ENCODE measurements around the gene TECPR2.
A peak's percentile ranks its signal among the peaks of the same experiment; 100 is the strongest.
"Not testable (repeated sequence)": the region's sequence is repeated elsewhere in the genome, so short reads cannot be mapped to it uniquely, and the experiment has no call there.

Gene TECPR2

DNA sequence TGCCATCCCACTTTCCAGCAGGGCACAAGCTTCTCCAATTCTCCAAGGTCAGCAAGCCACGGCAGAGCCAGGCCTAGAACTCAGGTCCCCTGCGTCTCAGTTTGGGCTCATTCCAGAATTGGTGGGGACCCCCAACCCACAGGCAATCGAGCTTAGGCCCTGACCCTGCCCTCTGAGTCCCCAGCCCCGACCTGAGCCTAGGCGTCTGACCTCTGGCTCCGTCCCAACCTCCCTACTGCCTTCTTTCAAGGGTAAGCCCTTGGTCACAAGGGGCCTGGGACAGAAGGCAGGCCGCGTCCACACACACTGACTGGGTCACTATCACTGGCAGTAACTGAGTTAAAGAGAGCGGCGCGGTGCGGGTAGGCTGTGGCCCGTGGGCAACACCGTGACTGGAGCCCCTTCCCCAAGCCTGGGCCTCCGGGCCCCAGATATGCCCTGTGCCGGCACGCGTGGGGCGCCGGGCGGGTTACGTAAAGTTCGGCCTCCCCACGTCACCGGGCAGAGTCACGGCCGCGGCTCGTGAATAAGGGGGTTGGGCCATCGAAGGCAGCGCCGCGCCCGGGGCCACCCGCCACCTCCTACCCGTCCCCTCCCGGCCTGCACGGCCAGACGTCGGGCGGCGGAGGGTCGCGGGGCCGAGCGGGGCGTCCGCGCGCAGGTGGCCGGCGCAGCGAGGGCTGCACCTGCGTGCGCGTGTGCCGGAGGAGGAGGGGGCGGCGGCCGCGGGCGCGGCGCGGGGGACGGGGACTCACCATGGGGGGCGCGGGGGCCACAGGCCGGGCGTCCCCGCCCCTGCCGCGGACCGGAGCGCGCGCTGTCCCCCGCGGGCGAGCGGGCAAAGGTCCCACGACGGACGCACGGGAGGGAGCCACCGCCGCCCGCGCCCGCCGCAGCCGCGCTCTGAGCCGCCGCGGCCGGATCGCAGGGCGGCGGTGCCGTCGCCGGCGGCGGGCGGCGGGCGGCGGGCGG, 146.3 kb downstream of the TECPR2 start:
- DNase-seq (ENCODE audit: low read depth, low spot score) = peak; percentile 30

DNA sequence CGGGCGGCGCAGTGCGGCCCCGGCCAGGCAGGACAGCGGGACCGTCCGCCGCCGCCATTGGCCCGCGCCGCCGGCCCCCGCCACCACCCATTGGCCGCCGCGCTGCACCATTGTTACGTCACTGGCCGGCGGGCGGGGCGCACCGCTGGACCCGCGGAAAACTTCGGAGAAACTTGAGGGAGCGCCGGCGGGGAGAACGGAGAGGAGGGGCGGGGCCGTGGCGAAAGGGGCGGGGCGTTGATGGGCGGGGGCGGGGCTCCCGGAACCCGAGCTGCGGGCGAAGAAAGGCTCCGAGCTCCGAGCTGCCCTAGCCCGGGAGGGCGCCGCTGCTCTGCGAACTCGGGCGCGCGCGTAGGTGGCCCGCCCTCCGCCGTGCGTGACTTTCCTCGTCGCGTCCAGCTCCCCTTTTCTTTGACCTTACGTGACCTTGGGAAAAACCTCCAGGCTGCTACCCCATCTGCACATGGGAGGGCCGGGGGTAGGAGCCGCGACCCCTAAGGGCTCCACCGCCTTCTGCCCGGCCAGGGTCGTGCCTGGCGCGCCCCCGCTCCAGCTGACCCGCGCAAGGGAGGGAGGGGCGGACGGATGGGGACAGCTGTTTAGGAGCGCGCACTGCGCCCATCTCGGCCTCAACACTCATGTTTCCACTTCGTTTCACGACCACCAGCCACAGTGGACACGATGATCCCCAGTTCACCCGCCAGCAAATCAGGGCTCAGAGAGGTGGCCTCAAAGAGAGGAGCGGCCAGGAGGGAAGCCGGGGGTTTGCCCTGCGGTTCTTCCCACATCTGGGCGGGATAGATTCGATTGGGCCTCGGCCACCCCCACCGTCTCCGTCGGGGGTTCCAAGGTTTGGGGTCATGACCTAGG, 147.2 kb downstream of the TECPR2 start, which contains the start of gene ANKRD9:
Gene ANKRD9, minus strand, starts transcription at position 31 of the 870 bp plus-strand sequence. CDS start 1,887 bp downstream, outside the sequence.
- DNase-seq (ENCODE audit: low read depth, low spot score) = peak; percentile 73

DNA sequence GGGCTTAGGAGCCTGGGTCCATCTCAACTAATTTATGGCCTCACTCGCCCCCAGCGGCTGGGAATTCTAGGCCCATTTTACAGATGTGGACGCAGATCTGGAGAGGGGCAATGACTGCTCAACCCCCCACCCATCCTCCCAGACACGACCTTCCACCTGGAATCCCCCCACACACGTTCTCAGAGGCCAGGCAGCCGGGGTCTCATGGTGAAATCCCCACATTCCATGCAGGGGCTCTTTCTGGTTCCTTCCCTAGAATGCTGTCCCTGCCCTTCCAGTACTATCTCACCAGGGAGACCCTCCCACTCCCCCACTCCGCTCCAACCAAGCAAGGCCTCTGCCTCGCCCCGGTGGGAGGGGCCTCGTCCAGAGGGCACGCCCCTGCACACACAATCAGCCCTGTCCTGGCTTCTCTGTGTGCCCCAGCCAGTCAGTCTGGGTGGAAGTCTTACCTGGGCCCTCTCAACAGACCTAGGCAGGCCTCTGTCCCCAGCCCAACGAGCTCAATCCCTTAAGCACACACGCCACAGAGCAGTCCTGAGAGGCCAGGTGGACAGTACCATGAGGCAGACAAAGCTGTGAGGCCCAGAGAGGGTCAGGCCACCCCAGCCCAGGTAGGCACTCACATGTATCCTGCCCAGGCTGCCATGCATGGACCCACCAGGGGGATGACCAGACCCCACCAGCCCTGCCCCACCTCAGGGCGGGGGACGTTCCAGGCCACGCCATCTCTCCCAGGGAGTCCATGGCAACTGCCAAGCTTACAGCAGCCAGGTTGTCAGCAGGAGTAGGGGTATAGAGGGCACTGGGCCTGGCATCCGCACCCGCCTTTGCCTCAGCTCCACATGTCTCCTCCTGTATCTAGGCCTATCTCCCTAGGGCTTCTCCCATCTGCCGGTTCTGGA, 148.1 kb downstream of the TECPR2 start:
- DNase-seq (ENCODE audit: low read depth, low spot score) = no peak

DNA sequence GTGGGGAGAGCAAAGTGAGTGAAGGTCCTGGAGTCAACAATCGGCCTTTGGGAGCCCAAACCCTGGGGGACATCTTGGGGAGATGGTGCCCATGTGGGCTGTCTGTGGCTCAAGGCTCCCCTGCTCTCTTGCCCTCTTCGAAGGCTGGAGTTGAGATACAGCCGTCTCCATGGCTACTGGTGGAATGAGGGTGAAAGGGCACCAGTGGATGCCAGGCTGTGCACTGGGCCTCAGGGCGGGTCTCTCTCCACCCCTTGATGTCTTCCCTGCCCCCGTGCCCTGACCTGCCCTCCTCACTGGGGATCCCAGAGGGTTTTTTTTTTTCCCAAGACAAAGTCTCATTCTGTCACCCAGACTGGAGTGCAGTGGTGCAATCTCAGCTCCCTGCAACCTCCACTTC, 148.8 kb downstream of the TECPR2 start:
- no peak for DNase-seq (ENCODE audit: low read depth, low spot score)

DNA sequence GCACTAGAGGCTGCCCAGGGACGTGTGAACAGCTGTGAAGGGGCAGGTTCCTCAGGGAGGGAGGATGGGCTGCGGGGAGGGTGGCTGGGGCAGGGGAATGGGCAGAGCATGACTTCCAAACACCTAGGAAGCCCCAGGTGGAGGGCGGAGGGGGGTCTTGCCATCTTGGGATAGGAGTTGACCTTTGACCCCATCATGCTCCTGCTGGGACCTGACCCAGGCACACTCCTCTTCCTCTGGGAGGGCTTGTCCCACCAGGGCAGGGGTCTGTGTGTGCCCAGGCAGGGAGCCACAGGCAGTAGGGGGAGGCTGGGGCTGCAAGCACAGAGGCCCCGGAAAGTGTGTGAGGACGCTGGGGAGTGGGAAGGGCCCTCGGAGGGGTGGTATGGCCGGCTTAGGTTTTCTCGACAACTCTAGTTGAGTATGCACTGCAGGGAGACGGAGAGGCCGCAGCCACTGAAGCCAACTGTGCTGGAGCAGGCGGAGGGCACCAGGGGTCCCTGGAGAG, 150.1 kb downstream of the TECPR2 start:
- DNase-seq (ENCODE audit: low read depth, low spot score) = no peak

DNA sequence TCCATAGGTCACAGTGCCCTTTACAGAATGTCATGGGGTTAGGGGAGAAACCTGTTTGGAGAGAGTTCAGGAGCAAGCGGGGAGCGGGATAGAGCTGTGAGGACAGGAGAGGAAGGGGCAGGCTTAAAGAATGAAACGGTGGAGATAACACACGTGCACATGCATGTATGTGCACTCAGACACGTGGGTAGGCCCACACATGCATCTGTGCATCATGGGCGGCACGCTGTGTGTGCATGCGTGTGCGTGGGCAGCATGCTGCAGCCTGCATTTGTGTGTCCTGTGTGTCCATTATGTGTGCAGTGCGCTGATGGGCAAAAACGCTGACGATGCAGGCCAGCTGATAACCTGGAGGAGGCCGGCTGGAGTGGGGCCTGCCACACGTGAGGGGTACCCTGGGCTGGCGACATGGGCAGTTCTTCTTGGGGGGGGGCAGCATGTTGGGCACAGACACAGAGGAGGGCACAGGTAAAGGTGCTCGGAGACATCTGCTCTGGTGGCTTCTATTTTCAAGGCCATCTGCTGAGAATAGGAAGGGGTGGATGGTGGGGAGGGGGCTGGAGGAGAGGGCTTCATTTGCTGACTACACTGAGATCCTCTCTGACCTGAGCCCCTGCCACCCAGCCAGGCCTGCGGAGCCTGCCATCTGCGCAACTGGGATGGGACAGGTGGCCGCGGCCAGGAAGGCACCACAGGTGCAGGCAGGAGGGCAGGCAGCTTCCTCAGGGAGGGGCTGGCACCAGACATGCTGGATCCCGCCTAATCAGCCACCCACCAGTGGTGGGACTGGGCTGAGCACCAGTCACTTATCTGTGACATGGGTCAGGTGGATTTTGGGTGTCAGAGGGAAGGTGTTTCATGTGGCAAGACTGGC, 151.4 kb downstream of the TECPR2 start:
- DNase-seq (ENCODE audit: low read depth, low spot score) = no peak

DNA sequence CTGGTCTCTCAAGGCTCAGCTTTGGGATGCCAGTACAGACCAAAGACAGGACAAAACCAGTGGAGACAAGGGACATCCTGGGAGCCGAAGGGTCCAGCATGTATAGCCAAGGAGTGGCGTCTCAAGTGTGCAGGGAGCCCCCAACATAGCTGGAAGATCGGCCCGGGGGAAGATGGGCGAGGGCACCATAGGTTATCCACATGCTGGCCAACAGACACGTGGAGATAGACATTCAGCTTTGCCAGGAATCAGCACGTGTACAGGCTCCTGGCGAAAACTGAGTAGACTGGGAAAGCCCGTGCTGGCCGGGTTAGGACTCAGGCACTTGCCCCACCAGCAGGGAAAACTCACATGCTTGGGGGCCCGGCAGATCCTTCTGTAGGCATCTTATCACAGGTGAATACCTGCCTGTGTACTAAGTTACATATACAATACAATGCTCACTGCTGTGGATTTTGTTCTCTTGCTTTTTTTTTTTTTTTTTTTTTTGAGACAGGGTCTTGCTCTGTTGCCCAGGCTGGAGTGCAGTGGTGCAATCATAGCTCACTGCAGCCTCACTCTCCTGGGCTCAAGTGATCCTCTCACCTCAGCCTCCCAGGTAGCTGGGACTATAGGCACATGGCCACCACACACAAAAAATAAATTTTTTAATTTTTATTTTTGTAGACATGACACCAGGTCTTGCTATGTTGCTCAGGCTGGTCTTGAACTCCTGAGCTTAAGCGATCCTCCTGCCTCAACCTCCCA, 152.4 kb downstream of the TECPR2 start:
- DNase-seq (ENCODE audit: low read depth, low spot score) = no peak

DNA sequence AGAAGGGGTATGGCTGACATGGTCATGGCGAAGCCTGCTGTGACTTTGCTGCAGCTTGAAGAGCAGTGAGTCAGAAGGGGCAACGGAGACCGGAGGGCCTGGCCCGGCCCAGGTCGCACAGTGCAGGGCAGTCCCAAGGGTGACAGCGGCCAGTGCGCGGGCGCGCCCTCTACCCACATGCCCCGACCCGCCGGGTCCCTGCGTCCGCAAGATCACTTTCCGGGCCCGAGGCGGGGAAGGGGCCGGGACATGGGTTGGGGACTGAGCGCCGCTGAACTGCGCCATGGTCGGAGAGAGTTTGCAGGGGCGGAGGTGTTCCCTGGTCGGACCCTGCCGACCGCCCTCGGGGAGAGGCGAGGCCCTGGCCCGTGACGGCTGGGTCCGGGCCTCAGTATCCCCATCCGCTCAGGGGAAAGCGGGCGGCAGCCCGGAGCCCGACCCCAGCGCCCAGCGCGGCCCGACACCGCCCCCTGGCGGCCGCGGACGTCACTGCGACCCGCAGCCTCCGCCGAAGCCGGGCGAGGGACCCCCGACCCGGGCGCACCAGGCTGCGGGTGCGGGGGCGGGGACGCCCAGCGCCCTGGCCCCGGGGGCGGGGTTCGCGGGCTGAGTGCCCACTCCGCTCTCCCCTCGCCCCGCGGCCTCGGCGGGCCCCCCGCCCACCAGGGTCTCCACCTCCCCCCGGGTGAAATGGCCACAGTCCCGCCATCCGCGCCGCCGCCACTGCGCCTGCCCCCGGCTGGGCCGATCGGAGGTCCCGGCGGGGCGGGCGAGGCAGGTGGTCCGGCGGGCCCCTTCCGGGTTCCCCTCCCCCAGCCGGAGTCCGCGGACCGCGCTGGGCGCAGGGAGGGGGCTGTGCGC, 154.0 kb downstream of the TECPR2 start:
- DNase-seq (ENCODE audit: low read depth, low spot score) = peak; percentile 24

DNA sequence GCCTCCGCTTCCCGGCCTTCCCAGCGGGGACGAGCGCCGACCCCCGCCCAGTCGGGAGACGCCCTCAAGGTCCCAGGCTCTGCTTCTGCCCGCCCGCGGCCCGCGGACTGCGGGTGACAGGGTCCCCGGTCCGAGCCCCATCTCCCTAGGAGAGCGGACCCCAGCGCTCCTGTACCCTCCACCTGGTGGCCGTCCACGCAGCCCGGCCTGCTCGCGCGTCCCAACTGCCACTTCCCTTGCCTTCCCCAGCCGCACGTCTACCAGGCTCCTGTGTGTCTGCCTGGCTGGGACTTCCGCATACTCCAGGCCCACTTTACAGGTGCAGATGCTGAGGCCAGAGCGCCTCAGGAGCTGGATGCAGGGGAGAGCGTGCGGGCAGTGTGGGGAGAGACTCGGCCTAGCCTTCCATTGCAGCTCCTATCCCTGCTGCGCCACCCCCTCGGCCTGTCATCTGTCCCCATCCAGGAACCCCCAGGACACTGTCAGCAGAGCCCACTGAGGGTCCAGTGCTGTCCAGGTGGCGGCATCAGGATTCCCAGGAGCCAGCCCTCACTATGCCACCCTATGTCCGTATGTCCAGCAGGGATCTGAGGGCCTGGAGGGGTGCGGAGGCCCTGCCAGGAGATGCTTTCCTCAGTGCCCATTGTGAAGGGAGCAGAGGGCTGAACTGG, 154.8 kb downstream of the TECPR2 start:
- DNase-seq (ENCODE audit: low read depth, low spot score) = no peak

DNA sequence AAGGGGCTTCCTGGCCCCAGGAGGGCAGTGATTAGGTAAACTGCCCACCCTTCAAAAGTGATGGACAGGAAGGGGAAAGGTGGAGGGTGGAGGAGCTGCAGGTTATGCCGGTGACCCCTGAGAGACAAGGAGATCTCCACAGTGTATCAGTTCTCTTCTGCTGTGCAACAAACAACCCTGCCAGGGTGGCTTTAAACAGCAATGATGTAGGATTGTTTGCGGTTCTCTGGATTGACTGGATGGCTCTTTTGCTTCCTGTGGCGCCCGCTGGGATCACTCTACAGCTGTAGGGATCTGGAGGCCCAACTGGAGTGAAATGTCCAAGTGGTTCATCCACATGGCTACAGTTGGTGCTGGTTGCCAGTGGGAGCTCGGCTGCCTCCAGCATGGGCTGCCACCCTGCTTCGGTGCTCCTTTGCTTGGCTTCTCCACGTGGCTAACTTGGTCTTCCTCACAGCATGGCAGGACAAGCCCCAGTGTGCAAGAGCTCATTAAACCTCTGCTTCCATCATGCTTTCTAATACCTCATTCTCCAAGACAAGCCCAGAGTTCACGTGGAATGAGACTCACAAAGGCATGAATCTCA, 155.4 kb downstream of the TECPR2 start:
- DNase-seq (ENCODE audit: low read depth, low spot score) = no peak

DNA sequence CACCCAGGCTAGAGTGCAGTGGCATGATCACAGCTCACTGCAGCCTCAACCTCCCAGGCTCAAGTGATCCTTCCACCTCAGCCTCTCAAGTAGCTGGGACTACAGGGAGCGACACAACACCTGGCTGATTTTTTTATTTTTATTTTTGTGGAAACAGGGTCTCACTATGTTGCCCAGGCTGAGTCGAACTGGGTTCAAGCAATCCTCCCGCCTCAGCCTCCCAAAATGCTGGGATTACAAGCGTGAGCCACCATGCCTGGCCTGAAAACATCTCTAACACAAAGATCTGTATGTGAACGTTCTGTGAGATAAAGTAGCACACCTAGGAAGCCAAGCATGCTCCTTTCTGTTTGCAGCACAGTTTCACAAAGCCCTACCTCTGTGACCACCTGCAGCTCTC, 157.0 kb downstream of the TECPR2 start:
- DNase-seq (ENCODE audit: low read depth, low spot score) = not testable (repeated sequence)

DNA sequence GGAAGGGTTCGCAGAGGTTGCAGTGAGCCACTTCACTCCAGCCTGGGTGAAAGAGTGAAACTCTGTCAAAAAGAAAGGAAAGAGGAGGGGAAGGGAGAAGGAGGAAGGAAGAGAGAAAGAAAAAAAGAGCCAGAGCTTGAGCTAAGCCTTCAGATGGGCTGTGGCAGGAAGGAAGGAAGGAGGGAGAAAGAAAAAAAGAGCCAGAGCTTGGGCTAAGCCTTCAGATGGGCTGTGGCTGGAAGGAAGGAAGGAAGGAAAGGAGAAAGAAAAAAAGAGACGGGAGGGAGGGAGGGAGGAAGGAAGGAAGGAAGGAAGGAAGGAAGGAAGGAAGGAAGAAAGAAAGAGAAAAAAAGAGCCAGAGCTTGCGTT, 160.4 kb downstream of the TECPR2 start:
- DNase-seq (ENCODE audit: low read depth, low spot score) = no peak

DNA sequence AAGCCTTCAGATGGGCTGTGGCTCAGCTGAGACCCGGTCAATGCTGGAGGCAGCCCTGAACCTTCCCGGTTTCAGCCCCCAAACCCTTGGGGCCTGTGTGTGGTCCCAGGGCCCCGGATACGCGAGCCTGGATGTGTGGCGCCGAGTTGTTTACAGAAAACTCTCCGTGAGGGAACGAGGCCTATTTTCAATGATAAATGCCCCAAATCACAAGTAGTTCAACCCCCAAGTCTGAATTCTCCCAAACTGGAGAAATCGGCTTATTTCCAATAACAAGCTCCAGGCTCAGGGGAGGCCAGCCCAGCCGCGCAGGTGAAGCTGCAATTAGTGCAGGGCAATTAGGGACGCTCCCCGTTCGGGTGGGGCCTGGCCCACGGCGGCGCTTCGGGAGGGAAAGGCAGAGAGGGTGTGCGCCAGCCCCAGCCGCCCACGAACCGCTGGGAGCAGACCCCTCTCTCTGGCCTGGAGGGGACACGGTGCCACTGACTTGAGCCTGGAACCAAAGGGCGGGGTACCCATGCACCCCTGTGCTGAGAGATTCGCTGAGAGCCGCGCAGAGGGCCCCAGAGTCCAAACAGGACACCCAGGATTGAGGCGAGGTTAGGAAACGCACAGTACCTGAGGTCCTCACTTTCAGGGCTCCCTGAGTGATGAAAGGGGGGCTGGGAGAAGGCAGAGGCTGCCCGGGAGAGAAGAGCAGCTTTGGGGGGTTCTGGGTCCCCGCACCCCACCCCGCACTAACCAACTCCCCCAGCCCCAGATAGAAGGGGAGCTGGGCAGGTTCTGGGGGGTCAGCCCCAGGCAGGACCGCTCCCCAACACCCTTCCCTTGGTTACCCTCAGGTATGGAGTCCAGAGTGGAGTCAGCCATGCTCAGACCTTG, 161.1 kb downstream of the TECPR2 start:
- no peak for DNase-seq (ENCODE audit: low read depth, low spot score)

DNA sequence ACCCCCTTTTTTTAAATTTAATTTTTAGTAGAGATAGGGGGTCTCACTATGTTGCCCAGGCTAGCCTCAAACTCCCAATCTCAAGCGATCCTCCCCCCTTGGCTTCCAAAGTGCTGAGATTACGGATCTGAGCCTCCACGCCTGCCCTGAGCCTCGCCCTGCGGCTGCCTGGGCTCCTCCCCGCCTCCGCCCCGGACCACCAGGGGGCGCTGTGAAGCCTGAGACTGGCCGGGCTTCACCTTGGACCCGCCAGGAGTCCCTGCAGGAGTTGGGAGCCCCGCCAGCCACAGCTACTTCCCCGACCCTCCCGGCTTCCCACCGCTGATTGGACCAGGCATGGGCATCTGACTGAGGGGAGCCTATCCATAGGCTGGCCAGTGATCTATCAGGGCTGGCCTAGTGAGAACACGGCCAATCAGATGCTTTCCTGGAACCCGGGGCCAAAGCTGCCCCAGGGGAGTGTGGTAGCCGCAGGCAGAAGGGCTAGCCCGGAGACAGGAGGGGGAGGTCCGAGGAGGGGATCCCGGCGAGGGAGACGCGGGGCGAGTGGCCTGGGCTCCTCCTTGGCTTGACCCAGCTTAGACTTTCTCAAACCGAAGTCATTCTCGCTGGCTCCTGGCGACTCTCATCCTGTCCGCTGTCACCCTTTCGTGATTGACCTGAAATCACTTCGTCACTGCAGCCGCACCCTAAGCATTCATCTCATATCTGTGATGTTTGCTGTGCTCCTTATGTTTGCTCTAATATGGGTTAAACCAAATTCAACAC, 161.9 kb downstream of the TECPR2 start:
- DNase-seq (ENCODE audit: low read depth, low spot score) = peak; percentile 82

DNA sequence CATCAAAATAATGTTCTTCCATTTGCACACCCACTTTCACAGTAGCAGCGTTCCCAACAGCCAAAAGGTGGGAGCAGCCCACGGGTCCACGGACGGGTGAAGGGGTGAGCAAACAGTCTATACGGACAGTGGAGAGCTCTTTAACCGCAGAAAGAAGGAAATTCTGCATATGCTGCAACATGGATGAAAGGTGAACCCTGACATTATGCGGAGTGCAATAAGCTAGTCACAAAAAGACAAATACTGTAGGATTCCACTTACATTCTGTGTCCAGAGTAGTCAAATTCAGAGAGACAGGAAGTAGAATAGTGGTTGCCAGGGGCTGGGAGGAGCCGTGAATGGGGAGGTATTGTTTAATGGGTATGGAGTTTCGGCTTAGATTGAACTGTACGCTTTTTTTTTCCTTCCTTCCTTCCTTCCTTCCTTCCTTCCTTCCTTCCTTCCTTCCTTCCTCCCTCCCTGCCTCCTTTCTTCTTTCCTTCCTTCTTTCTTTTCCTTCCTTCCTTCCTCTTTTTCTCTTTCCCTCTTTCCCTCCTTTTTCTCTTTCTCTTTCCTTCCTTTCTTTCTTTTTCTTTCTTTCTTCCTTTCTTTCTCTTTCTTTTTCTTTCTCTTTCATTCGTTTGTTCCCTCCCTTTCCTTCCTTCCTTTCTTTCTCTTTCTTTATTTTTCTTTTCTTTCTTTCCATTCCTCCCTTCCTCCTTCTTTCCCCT, 162.6 kb downstream of the TECPR2 start:
- no peak for DNase-seq (ENCODE audit: low read depth, low spot score)

Measured in activated CD4-positive, CD25-positive, alpha-beta regulatory T cell treated with anti-CD3 and anti-CD28 coated beads, Interleukin-2, amount 50 U/mL, for 16 hours (primary cell).